Caco-2 (cell line): Measurements from ENCODE around the gene PARS2. TPM values are rescaled to one million over a fixed set of nuclear protein-coding genes. Genes with fewer than 3 reads are reported as not detected.

Experiments used
- BruUV-seq: library from RNA; stranded (reverse); fragments of 400-500 nt; replicated peaks from 2 replicates; lab custom pipeline; 2021; lab: Mats Ljungman, UMichigan
- CTCF ChIA-PET: fragments of 300-600 bp; sonication (Branson Sonifier 250); formaldehyde crosslinking; loops from one replicate; lab custom pipeline; 2022; ENCODE audit warnings: antibody characterized with exemption; lab: Charles Lee
- POLR2A ChIA-PET: fragments of 300-600 bp; sonication (Branson Sonifier 250); formaldehyde crosslinking; loops from one replicate; lab custom pipeline; 2022; ENCODE audit warnings: antibody characterized with exemption; lab: Charles Lee
- DNase-seq, 2 experiments: peaks; one replicate each; pipeline versions ENCODE4 v3.0.0 to v3.0.0-alpha.2; 2020 to 2022
- H3K27me3 ChIP-seq: replicated peaks from 2 replicates; pipeline ENCODE4 v1.6.0; 2011; ENCODE audit warnings: low read length; ENCODE audit not compliant: control insufficient read depth, insufficient read depth
- H3K36me3 ChIP-seq: 2 replicates; pipeline ENCODE4 v1.5.1; 2011; ENCODE audit warnings: low read length; ENCODE audit not compliant: control insufficient read depth, insufficient read depth
- H3K4me1 ChIP-seq: fragments of 250-450 bp; sonication (Bioruptor Pico); 2 replicates; pipeline ENCODE4 v1.5.1; 2020; ENCODE audit warnings: mild to moderate bottlenecking
- H3K4me3 ChIP-seq: 2 replicates; pipeline ENCODE4 v1.5.1; 2011; ENCODE audit warnings: low read depth, mild to moderate bottlenecking, control low read depth, low read length
- H3K9me3 ChIP-seq: fragments of 250-450 bp; sonication (Bioruptor Pico); 2 replicates; pipeline ENCODE4 v1.5.1; 2020; ENCODE audit warnings: mild to moderate bottlenecking, moderate library complexity
- H3K27ac Mint-ChIP-seq: one replicate; pipeline ENCODE4 v1.8.0; 2022; ENCODE audit warnings: mixed read lengths; ENCODE audit not compliant: unreplicated experiment
- H3K27me3 Mint-ChIP-seq: one replicate; pipeline ENCODE4 v1.8.0; 2022; ENCODE audit warnings: mixed read lengths; ENCODE audit not compliant: insufficient read depth, unreplicated experiment
- H3K36me3 Mint-ChIP-seq: one replicate; pipeline ENCODE4 v1.8.0; 2022; ENCODE audit warnings: mild to moderate bottlenecking, mixed read lengths; ENCODE audit not compliant: insufficient read depth, unreplicated experiment
- H3K4me1 Mint-ChIP-seq: one replicate; pipeline ENCODE4 v1.8.0; 2022; ENCODE audit warnings: low read depth, mixed read lengths; ENCODE audit not compliant: unreplicated experiment
- H3K4me3 Mint-ChIP-seq: one replicate; pipeline ENCODE4 v1.8.0; 2022; ENCODE audit warnings: mild to moderate bottlenecking, moderate library complexity, mixed read lengths; ENCODE audit not compliant: unreplicated experiment
- H3K9me3 Mint-ChIP-seq: one replicate; pipeline ENCODE4 v1.8.0; 2022; ENCODE audit warnings: mixed read lengths; ENCODE audit not compliant: unreplicated experiment
- CTCF ChIP-seq, 2 experiments: fragments of 200-600 bp in 1 of 2; IDR thresholded peaks; 1 replicate in 1 of 2; 2 replicates in 1 of 2; pipeline versions ENCODE4 v1.5.1 to v1.8.0; 2011 to 2022; ENCODE audit warnings: antibody characterized with exemption in 1 of 2, control low read depth in 1 of 2, inconsistent platforms in 1 of 2, low read depth in 1 of 2, low read length in 1 of 2, mild to moderate bottlenecking in 1 of 2, moderate library complexity in 1 of 2; ENCODE audit not compliant: insufficient read depth in 1 of 2, severe bottlenecking in 1 of 2, unreplicated experiment in 1 of 2
- intact Hi-C: fragments of 100-400 bp; cut with micrococcal nuclease; formaldehyde crosslinking; loops from one replicate; pipeline ENCODE4 v1.10.0; 2022; ENCODE audit not compliant: unreplicated experiment
- total RNA-seq: library from RNA; stranded (reverse); gene quantifications from 2 replicates; pipeline ENCODE4 v1.2.3, GENCODE V29; 2022

Gene PARS2
- total RNA-seq, 1 experiment from 2014 or later: 5.8 TPM

- no peak for TF ChIP-seq CTCF (IDR thresholded peaks at IDR 0.05; ENCODE audit: insufficient read depth in 1 of 2, low read depth in 1 of 2, low read length in 1 of 2, severe bottlenecking in 1 of 2, unreplicated experiment in 1 of 2)
- intact Hi-C loops: no loop called here
- Mint-ChIP-seq H3K4me1 (peaks cover 6% of the 10 kb centered on the region), H3K36me3 (no peaks in the 10 kb centered on the region), H3K27ac (no peak overlapping the region), H3K4me3 (no peak overlapping the region), H3K27me3 (no peaks in the 10 kb centered on the region), H3K9me3 (no peaks in the 10 kb centered on the region)
- no peaks in the 10 kb centered on the region for H3K9me3 ChIP-seq
- no TSS peak for BruUV-seq
- H3K4me1 ChIP-seq: peaks cover 5% of the 10 kb centered on the region; the same call in 1 of the 2 replicates
- no peaks in the 10 kb centered on the region for H3K27me3 ChIP-seq
- POLR2A ChIA-PET: no interaction called here
- no peaks in the 10 kb centered on the region for H3K36me3 ChIP-seq
- no peak for DNase-seq
- CTCF ChIA-PET: no interaction called here
- no peak overlapping the region for H3K4me3 ChIP-seq
These were observed 41.1 kb upstream of the PARS2 start for GRCh38 chr1:54805466-54805865.

- peaks cover 9% of the 10 kb centered on the region; the same call in 1 of the 2 replicates for H3K4me1 ChIP-seq
These were observed 40.3 kb upstream of the PARS2 start for GRCh38 chr1:54804471-54805132.

GRCh38 chr1:54803761-54804470, 39.6 kb upstream of the PARS2 start:
- no TSS peak for BruUV-seq
- Mint-ChIP-seq H3K4me3 (no peak overlapping the region), H3K36me3 (no peaks in the 10 kb centered on the region), H3K4me1 (peaks cover 11% of the 10 kb centered on the region), H3K27me3 (no peaks in the 10 kb centered on the region), H3K9me3 (no peaks in the 10 kb centered on the region), H3K27ac (no peak overlapping the region)
- intact Hi-C loops: no loop called here
- no peak for DNase-seq
- POLR2A ChIA-PET: no interaction called here
- Histone ChIP-seq H3K4me3 (no peak overlapping the region), H3K4me1 (peaks cover 9% of the 10 kb centered on the region; the same call in 1 of the 2 replicates), H3K27me3 (no peaks in the 10 kb centered on the region), H3K9me3 (no peaks in the 10 kb centered on the region), H3K36me3 (no peaks in the 10 kb centered on the region)
- TF ChIP-seq CTCF (IDR thresholded peaks at IDR 0.05; ENCODE audit: insufficient read depth in 1 of 2, low read depth in 1 of 2, low read length in 1 of 2, severe bottlenecking in 1 of 2, unreplicated experiment in 1 of 2): no peak
- CTCF ChIA-PET: no interaction called here

More at GRCh38 chr1:54804471-54805132, 40.3 kb upstream of the PARS2 start:
- Mint-ChIP-seq H3K9me3 (no peaks in the 10 kb centered on the region), H3K27ac (no peak overlapping the region), H3K4me1 (peaks cover 11% of the 10 kb centered on the region), H3K36me3 (no peaks in the 10 kb centered on the region), H3K4me3 (no peak overlapping the region), H3K27me3 (no peaks in the 10 kb centered on the region)
- CTCF ChIA-PET: no interaction called here
- no peak overlapping the region for H3K4me3 ChIP-seq
- no peak for DNase-seq
- TF ChIP-seq CTCF (IDR thresholded peaks at IDR 0.05; ENCODE audit: insufficient read depth in 1 of 2, low read depth in 1 of 2, low read length in 1 of 2, severe bottlenecking in 1 of 2, unreplicated experiment in 1 of 2): no peak
- intact Hi-C loops: no loop called here
- no peaks in the 10 kb centered on the region for H3K36me3 ChIP-seq
- POLR2A ChIA-PET: no interaction called here
- H3K9me3 ChIP-seq: no peaks in the 10 kb centered on the region
- no TSS peak for BruUV-seq
- H3K27me3 ChIP-seq: no peaks in the 10 kb centered on the region
